ENCODE data around the gene DSPP.

DSPP gene

GRCh38 chr4:87624698-87625097 is 16.4 kb downstream of the DSPP start:
- in situ Hi-C loops (cut with MboI; ENCODE audit: low sequenced_read_pairs) = no loop called here

GRCh38 chr4:87631668-87632067 is 23.3 kb downstream of the DSPP start:
- in situ Hi-C loops (cut with MboI; ENCODE audit: low sequenced_read_pairs) = no loop called here

GRCh38 chr4:87632469-87632868 is 24.1 kb downstream of the DSPP start:
- in situ Hi-C loops (cut with MboI; ENCODE audit: low sequenced_read_pairs) = no loop called here

GRCh38 chr4:87633243-87633642 is 24.9 kb downstream of the DSPP start:
- in situ Hi-C loops (cut with MboI; ENCODE audit: low sequenced_read_pairs) = no loop called here

GRCh38 chr4:87644286-87644685 is 36.0 kb downstream of the DSPP start:
- in situ Hi-C loops (cut with MboI; ENCODE audit: low sequenced_read_pairs) = no loop called here

GRCh38 chr4:87649980-87650379 is 41.7 kb downstream of the DSPP start, which contains the start of gene DMP1:
DMP1 (plus strand) TSS chr4:87650280; CDS start chr4:87656493, 6,213 bp downstream.
- in situ Hi-C loops (cut with MboI; ENCODE audit: low sequenced_read_pairs) = no loop called here

GRCh38 chr4:87650938-87651337 is 42.6 kb downstream of the DSPP start:
- in situ Hi-C loops (cut with MboI; ENCODE audit: low sequenced_read_pairs) = no loop called here

GRCh38 chr4:87651941-87652340 is 43.6 kb downstream of the DSPP start:
- in situ Hi-C loops (cut with MboI; ENCODE audit: low sequenced_read_pairs) = no loop called here

- in situ Hi-C loops (cut with MboI; ENCODE audit: low sequenced_read_pairs) = no loop called here
Measured at GRCh38 chr4:87654487-87655044, 46.2 kb downstream of the DSPP start.

- in situ Hi-C loops (cut with MboI; ENCODE audit: low sequenced_read_pairs) = no loop called here
Measured at GRCh38 chr4:87657525-87657924, 49.2 kb downstream of the DSPP start.

- in situ Hi-C loops (cut with MboI; ENCODE audit: low sequenced_read_pairs) = no loop called here
Measured at GRCh38 chr4:87659247-87659931, 51.1 kb downstream of the DSPP start.

- in situ Hi-C loops (cut with MboI; ENCODE audit: low sequenced_read_pairs) = no loop called here
Measured at GRCh38 chr4:87662871-87663270, 54.5 kb downstream of the DSPP start.

All from HL-60/S4 treated with retinoic acid at 250 ng/mL for 4 days and 3 days (cell line).